ENCODE results near the gene MRGPRF.
"Not testable (repeated sequence)": the region's sequence is repeated elsewhere in the genome, so short reads cannot be mapped to it uniquely, and the experiment has no call there.

The MRGPRF gene

GRCh38 chr11:69002110-69002569, 10.9 kb downstream of the MRGPRF start:
- DNase-seq = no peak

DNA sequence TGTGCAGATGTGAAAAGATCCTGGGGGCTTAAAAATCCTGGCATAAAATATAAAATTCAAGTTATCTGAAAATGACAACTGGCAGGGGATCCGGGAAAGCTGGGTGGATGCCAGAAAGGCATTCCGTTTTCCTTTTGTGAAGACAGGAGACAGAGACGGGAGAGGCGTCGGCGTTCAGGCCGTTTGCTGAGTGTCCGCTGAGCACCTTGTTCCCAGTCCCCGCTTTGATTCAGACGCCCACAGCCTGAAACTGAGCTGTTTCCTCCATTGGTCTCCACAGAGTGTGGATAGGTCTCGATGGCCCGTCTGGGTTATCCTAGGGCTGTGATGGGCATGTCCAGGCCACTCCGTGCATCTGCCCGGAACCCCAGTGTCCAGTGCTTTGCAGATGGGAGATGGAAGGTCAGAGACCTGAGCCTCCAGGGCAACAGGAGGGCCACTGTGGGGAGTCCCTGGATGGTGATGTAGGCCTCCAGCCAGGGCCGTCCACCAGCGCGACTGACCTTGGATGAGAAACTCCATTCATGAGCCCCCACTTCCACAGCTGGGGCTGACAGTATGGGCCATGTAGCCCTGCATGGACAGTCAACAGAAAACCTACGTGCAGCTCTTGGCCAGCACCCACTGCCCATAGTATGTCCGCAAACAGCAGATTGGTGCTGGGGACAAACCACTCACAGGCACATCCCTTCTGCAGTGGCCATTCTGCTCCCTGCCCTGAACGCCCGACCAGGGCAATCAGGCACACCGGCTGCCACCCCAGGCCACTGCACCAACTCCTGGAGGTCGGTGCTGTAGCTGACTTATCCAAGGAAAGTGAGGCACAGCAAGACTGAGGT, 11.6 kb downstream of the MRGPRF start:
- DNase-seq = no peak

DNA sequence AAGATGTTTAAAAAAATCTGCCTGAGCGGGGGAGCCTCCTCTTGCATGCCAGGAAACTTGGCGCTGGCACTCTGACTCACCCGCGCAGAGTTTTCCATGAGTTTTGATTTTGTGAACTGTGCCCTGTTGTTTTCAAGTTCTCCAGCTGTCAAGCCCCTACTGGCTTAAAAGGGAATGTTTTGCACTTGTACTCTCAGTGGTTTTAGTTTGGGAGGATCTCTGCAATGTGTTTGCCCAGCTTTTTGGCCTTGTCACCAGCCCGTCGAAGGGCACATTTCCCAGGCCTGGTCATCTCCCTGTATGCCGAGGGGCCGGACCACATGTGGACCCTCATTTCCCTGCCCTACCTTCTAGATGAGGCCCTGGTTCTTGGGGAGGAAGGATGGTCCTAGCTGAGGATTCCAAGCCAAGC, 12.2 kb downstream of the MRGPRF start:
- DNase-seq = peak; percentile 22 to 33

DNA sequence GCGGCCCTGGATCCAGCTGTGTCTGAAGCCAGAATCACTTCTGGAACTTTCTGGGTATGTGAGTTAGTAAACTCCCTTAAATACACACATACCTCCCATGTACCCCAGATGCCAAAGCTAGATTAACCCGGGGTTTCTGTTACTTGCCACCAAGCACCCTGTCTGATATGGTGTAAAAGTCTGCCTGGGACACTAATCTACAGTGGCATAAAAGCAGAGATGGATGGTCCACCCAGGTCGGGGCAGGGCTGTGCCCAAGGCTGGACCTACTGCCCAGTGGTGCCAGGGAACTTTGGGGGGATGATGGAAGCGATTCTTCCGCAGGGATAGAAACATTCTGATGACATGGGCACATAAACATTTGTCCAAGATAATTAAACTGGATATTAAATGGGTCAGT, 12.7 kb downstream of the MRGPRF start:
- no peak for DNase-seq

DNA sequence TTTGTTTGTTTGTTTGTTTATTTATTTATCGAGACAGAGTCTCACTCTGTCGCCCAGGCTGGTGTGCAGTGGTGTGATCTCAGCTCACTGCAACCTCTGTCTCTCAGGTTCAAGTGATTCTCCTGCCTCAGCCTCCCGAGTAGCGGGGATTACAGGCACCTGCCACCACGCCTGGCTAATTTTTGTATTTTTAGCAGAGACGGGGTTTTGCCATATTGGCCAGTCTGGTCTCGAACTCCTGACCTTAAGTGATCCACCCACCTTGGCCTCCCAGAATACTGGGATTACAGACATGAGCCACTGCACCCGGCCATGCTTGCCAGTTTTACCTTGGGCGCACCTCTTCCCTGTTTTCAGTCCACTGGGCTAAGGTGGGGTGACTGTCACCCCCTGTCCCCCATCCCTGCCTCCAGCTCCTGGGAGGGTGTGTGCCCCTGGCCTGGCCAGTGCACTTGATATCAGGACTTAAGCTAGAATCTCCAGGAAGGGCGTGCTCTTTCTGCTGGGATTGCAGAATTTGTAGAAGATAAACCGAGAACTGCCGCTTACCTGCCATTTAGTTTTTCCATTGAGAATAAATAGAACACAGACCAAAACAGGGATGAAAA, 13.2 kb downstream of the MRGPRF start:
- not testable (repeated sequence) for DNase-seq

DNA sequence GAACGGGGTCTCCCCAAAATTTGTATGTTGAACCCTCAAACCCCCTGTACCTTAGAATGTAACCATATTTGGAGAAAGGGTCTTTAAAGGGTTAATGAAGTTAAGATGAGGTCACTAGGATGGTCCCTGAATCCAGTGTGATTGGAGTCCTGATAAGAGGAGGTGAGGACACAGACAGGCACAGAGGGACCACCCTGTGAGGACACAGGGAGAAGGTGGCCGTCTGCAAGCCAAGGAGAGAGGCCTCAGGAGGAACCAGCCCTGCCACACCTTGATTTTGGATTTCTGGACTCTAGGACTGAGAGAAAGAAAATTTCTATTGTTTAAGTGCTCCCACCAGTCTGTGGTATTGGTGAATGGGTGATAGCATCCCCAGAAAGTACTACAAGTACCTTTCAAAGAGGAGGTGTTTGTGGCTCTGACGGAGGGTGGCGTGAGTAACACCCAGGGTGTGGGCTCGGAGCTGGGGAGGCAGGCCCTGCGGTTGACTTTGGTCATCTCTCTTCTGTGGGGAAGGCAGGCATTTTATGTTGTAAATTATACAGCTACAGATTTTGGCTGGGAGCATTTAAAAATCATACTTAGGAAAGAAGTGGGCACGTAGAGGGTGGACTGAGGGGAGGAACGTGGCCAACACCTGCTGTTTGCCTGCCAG, 13.8 kb downstream of the MRGPRF start:
- no peak for DNase-seq

- DNase-seq = no peak
These were observed 14.6 kb downstream of the MRGPRF start for GRCh38 chr11:68998390-68998911.

GRCh38 chr11:68997995-68998348, 15.1 kb downstream of the MRGPRF start:
- no peak for DNase-seq

GRCh38 chr11:68997124-68997994, 15.7 kb downstream of the MRGPRF start:
- no peak for DNase-seq

GRCh38 chr11:68996376-68997123, 16.5 kb downstream of the MRGPRF start:
- no peak for DNase-seq

DNA sequence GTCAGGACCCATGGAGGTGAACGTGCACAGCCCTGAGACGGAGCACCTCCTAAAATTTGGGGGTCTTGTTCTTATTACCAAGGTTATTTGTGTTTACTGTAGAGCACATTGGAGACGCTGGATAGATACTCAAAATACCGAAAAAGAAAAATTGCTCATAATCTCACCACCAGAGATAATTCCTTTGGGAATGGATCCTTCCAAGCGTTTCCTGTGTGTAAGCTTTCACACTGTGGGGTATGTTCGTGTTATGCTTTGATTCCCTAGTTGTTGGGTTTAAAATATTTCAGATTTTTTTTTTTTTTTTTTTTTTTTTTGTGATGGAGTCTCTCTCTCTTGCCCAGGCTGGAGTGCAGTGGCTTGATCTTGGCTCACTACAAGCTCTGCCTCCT, 18.2 kb downstream of the MRGPRF start:
- no peak for DNase-seq

- no peak for DNase-seq
These were observed 18.7 kb downstream of the MRGPRF start for GRCh38 chr11:68994161-68994893.

- no peak for DNase-seq
These were observed 19.5 kb downstream of the MRGPRF start for GRCh38 chr11:68993546-68993945.

GRCh38 chr11:68992743-68993255, 20.2 kb downstream of the MRGPRF start:
- DNase-seq = no peak

- DNase-seq = no peak
These were observed 21.9 kb downstream of the MRGPRF start for GRCh38 chr11:68990995-68991780.

- no peak for DNase-seq
These were observed 23.0 kb downstream of the MRGPRF start for GRCh38 chr11:68989936-68990606.

- DNase-seq = no peak
These were observed 24.6 kb downstream of the MRGPRF start for GRCh38 chr11:68988491-68988890.

GRCh38 chr11:68987211-68987610, 25.8 kb downstream of the MRGPRF start:
- no peak for DNase-seq

- no peak for DNase-seq
These were observed 29.2 kb downstream of the MRGPRF start for GRCh38 chr11:68983801-68984200.

DNA sequence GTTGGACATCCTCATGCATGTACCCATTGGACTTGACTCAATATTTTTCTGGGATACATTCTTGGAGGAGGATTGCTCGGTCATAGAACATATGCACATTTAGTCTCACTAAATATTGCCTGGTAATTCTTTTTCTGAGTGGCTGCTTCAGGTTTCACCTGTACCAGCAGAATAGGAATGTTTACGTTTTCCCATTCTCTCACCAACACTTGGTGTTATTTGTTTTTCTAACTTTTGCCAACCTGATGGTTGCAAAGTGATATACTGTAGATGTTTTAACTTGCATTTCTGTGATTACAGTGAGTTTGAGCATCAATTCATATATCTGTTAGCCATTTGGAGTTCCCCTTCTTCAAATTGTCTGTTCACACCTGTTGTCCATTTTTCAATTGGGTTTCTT, 30.9 kb downstream of the MRGPRF start:
- no peak for DNase-seq

Data from Kasumi-1 (cell line).